HEK293 (cell line): ENCODE measurements around the gene FHL3.

Source experiments
- GLI2 ChIP-seq: fragments of 450-650 bp; formaldehyde crosslinking; IDR thresholded peaks from 2 replicates; pipeline ENCODE4; 2017; ENCODE audit warnings: missing biosample characterization, missing genetic modification characterization, low read depth, borderline replicate concordance
- KLF10 ChIP-seq: fragments of 450-650 bp; IDR thresholded peaks from 2 replicates; pipeline ENCODE4 v1.5.1; 2018; ENCODE audit warnings: missing biosample characterization, mild to moderate bottlenecking, missing genetic modification characterization
- MYNN ChIP-seq: fragments of 450-650 bp; formaldehyde crosslinking; IDR thresholded peaks from 2 replicates; pipeline ENCODE4 v1.5.1; 2016; ENCODE audit warnings: missing biosample characterization, missing genetic modification characterization, borderline replicate concordance
- SP3 ChIP-seq: fragments of 450-650 bp; formaldehyde crosslinking; IDR thresholded peaks from 2 replicates; pipeline ENCODE4 v1.5.1; 2016; ENCODE audit warnings: missing biosample characterization, missing genetic modification characterization
- TCF7L2 ChIP-seq: IDR thresholded peaks from 2 replicates; pipeline ENCODE4 v1.6.1; 2011; ENCODE audit warnings: low read depth, mild to moderate bottlenecking, inconsistent platforms, low read length, moderate library complexity, borderline replicate concordance
- ZBTB17 ChIP-seq: fragments of 450-650 bp; formaldehyde crosslinking; IDR thresholded peaks from 2 replicates; pipeline ENCODE4 v1.5.1; 2016; ENCODE audit warnings: missing biosample characterization, missing genetic modification characterization
- ZIC2 ChIP-seq: fragments of 450-650 bp; formaldehyde crosslinking; IDR thresholded peaks from 2 replicates; pipeline ENCODE4 v1.5.1; 2016; ENCODE audit warnings: missing biosample characterization, missing genetic modification characterization
- ZNF140 ChIP-seq: fragments of 450-650 bp; formaldehyde crosslinking; IDR thresholded peaks from 2 replicates; pipeline ENCODE4 v1.5.1; 2016; ENCODE audit warnings: missing biosample characterization, missing genetic modification characterization
- ZNF148 ChIP-seq: fragments of 450-650 bp; formaldehyde crosslinking; IDR thresholded peaks from 2 replicates; pipeline ENCODE4 v1.5.0; 2017; ENCODE audit warnings: missing biosample characterization, missing genetic modification characterization, borderline replicate concordance
- ZNF184 ChIP-seq: fragments of 450-650 bp; IDR thresholded peaks from 2 replicates; pipeline ENCODE4 v1.5.1; 2018; ENCODE audit warnings: missing biosample characterization, mild to moderate bottlenecking, missing genetic modification characterization
- ZNF221 ChIP-seq: fragments of 450-650 bp; formaldehyde crosslinking; IDR thresholded peaks from 2 replicates; pipeline ENCODE4 v1.5.1; 2017; ENCODE audit warnings: missing biosample characterization, missing genetic modification characterization, borderline replicate concordance
- ZNF223 ChIP-seq: fragments of 450-650 bp; formaldehyde crosslinking; IDR thresholded peaks from 2 replicates; pipeline ENCODE4 v1.5.1; 2016; ENCODE audit warnings: missing biosample characterization, missing genetic modification characterization
- ZNF26 ChIP-seq: fragments of 450-650 bp; formaldehyde crosslinking; IDR thresholded peaks from 2 replicates; pipeline ENCODE4 v1.5.1; 2016; ENCODE audit warnings: missing biosample characterization, missing genetic modification characterization
- ZNF274 ChIP-seq, 2 experiments: fragments of 200-500 bp in 1 of 2; fragments of 450-650 bp in 1 of 2; sonication (Bioruptor generic) in 1 of 2; formaldehyde crosslinking in 1 of 2; IDR thresholded peaks; 2 replicates each; pipeline versions ENCODE4 v1.5.1 to v1.6.1; 2014 to 2016; ENCODE audit warnings: borderline replicate concordance in 1 of 2, inconsistent platforms in 1 of 2, low read length in 1 of 2, missing biosample characterization in 1 of 2, missing genetic modification characterization in 1 of 2
- ZNF302 ChIP-seq: fragments of 450-650 bp; formaldehyde crosslinking; IDR thresholded peaks from 2 replicates; pipeline ENCODE4 v1.5.1; 2016; ENCODE audit warnings: missing biosample characterization, missing genetic modification characterization, low read depth
- ZNF311 ChIP-seq: fragments of 450-650 bp; formaldehyde crosslinking; IDR thresholded peaks from 2 replicates; pipeline ENCODE4 v1.5.1; 2017; ENCODE audit warnings: missing biosample characterization, missing genetic modification characterization, borderline replicate concordance
- ZNF548 ChIP-seq: fragments of 450-650 bp; formaldehyde crosslinking; IDR thresholded peaks from 2 replicates; pipeline ENCODE4 v1.5.1; 2016; ENCODE audit warnings: missing biosample characterization, missing genetic modification characterization
- ZNF623 ChIP-seq: fragments of 450-650 bp; formaldehyde crosslinking; IDR thresholded peaks from 2 replicates; pipeline ENCODE4 v1.5.1; 2016; ENCODE audit warnings: missing biosample characterization, missing genetic modification characterization
- ZNF629 ChIP-seq: fragments of 450-650 bp; formaldehyde crosslinking; IDR thresholded peaks from 2 replicates; pipeline ENCODE4 v1.5.1; 2017; ENCODE audit warnings: missing biosample characterization, missing genetic modification characterization
- ZNF645 ChIP-seq: fragments of 450-650 bp; formaldehyde crosslinking; IDR thresholded peaks from 2 replicates; pipeline ENCODE4; 2016; ENCODE audit warnings: missing biosample characterization, missing genetic modification characterization
- ZNF701 ChIP-seq: fragments of 450-650 bp; formaldehyde crosslinking; IDR thresholded peaks from 2 replicates; pipeline ENCODE4 v1.5.1; 2016; ENCODE audit warnings: missing biosample characterization, missing genetic modification characterization
- ZNF830 ChIP-seq: fragments of 450-650 bp; IDR thresholded peaks from 2 replicates; pipeline ENCODE4 v1.5.0; 2018; ENCODE audit warnings: missing biosample characterization, missing genetic modification characterization, low read depth, mild to moderate bottlenecking, moderate library complexity
- TF ChIP-seq, protein P1 (sequence below): fragments of 450-650 bp; IDR thresholded peaks from 2 replicates; pipeline ENCODE4 v1.5.1; 2018; ENCODE audit warnings: missing biosample characterization, missing genetic modification characterization
- TF ChIP-seq, protein P2 (sequence below): fragments of 450-650 bp; formaldehyde crosslinking; IDR thresholded peaks from 2 replicates; pipeline ENCODE4 v1.5.1; 2017; ENCODE audit warnings: missing biosample characterization, missing genetic modification characterization
- TF ChIP-seq, protein P3 (sequence below): fragments of 450-650 bp; formaldehyde crosslinking; IDR thresholded peaks from 2 replicates; pipeline ENCODE4 v1.5.1; 2016; ENCODE audit warnings: missing biosample characterization, missing genetic modification characterization
- TF ChIP-seq, protein P4 (sequence below): fragments of 450-650 bp; formaldehyde crosslinking; IDR thresholded peaks from 2 replicates; pipeline ENCODE4 v1.5.1; 2016; ENCODE audit warnings: missing biosample characterization, missing genetic modification characterization

The FHL3 gene

GRCh38 chr1:38029081-38029681 lies 23.9 kb upstream of the FHL3 start (continued):
- TF ChIP-seq, protein P1, sequence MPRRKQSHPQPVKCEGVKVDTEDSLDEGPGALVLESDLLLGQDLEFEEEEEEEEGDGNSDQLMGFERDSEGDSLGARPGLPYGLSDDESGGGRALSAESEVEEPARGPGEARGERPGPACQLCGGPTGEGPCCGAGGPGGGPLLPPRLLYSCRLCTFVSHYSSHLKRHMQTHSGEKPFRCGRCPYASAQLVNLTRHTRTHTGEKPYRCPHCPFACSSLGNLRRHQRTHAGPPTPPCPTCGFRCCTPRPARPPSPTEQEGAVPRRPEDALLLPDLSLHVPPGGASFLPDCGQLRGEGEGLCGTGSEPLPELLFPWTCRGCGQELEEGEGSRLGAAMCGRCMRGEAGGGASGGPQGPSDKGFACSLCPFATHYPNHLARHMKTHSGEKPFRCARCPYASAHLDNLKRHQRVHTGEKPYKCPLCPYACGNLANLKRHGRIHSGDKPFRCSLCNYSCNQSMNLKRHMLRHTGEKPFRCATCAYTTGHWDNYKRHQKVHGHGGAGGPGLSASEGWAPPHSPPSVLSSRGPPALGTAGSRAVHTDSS: no peak
- TF ChIP-seq ZNF701 (tag by site-specific recombination) (no peak), ZNF629 (tag by site-specific recombination) (no peak), ZNF184 (tag by site-specific recombination) (no peak), SP3 (tag by site-specific recombination) (no peak), ZIC2 (peak; percentile 52), ZNF223 (no peak), ZNF623 (tag by site-specific recombination) (no peak), ZNF830 (tag by site-specific recombination) (no peak), MYNN (no peak), ZNF148 (tag by site-specific recombination) (no peak), ZNF548 (no peak), ZNF274 (IDR thresholded peaks at IDR 0.05; ENCODE audit: low read length) (no peak), ZNF274 (tag by site-specific recombination; IDR thresholded peaks at IDR 0.05; ENCODE audit: borderline replicate concordance) (no peak), ZBTB17 (tag by site-specific recombination) (peak; percentile 79), ZNF311 (no peak), ZNF302 (tag by site-specific recombination) (no peak), TCF7L2 (no peak), ZNF140 (tag by site-specific recombination) (no peak), ZNF26 (tag by site-specific recombination) (no peak), KLF10 (tag by site-specific recombination) (no peak), GLI2 (no peak), ZNF645 (tag by site-specific recombination) (no peak), ZNF221 (tag by site-specific recombination) (no peak)
- TF ChIP-seq, protein P2, sequence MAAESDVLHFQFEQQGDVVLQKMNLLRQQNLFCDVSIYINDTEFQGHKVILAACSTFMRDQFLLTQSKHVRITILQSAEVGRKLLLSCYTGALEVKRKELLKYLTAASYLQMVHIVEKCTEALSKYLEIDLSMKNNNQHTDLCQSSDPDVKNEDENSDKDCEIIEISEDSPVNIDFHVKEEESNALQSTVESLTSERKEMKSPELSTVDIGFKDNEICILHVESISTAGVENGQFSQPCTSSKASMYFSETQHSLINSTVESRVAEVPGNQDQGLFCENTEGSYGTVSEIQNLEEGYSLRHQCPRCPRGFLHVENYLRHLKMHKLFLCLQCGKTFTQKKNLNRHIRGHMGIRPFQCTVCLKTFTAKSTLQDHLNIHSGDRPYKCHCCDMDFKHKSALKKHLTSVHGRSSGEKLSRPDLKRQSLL (tag by site-specific recombination): 0 out of 2 replicates have a peak, but pooled peaks have one; percentile 16
- TF ChIP-seq, protein P3, sequence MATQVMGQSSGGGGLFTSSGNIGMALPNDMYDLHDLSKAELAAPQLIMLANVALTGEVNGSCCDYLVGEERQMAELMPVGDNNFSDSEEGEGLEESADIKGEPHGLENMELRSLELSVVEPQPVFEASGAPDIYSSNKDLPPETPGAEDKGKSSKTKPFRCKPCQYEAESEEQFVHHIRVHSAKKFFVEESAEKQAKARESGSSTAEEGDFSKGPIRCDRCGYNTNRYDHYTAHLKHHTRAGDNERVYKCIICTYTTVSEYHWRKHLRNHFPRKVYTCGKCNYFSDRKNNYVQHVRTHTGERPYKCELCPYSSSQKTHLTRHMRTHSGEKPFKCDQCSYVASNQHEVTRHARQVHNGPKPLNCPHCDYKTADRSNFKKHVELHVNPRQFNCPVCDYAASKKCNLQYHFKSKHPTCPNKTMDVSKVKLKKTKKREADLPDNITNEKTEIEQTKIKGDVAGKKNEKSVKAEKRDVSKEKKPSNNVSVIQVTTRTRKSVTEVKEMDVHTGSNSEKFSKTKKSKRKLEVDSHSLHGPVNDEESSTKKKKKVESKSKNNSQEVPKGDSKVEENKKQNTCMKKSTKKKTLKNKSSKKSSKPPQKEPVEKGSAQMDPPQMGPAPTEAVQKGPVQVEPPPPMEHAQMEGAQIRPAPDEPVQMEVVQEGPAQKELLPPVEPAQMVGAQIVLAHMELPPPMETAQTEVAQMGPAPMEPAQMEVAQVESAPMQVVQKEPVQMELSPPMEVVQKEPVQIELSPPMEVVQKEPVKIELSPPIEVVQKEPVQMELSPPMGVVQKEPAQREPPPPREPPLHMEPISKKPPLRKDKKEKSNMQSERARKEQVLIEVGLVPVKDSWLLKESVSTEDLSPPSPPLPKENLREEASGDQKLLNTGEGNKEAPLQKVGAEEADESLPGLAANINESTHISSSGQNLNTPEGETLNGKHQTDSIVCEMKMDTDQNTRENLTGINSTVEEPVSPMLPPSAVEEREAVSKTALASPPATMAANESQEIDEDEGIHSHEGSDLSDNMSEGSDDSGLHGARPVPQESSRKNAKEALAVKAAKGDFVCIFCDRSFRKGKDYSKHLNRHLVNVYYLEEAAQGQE (tag by site-specific recombination): no peak
- TF ChIP-seq, protein P4, sequence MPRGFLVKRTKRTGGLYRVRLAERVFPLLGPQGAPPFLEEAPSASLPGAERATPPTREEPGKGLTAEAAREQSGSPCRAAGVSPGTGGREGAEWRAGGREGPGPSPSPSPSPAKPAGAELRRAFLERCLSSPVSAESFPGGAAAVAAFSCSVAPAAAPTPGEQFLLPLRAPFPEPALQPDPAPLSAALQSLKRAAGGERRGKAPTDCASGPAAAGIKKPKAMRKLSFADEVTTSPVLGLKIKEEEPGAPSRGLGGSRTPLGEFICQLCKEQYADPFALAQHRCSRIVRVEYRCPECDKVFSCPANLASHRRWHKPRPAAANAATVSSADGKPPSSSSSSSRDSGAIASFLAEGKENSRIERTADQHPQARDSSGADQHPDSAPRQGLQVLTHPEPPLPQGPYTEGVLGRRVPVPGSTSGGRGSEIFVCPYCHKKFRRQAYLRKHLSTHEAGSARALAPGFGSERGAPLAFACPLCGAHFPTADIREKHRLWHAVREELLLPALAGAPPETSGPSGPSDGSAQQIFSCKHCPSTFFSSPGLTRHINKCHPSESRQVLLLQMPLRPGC (tag by site-specific recombination): no peak
